Ishikawa (cell line): ENCODE data around the gene NAPA.

Source experiments
- CEBPB ChIP-seq: IDR thresholded peaks from 2 replicates; pipeline ENCODE4 v1.6.1; 2012
- CREB1 ChIP-seq: IDR thresholded peaks from 2 replicates; pipeline ENCODE4 v1.6.1; 2012; ENCODE audit warnings: low read depth
- EGR1 ChIP-seq: IDR thresholded peaks from 2 replicates; pipeline ENCODE4 v1.6.1; 2012
- EP300 ChIP-seq: IDR thresholded peaks from 2 replicates; pipeline ENCODE4 v1.6.1; 2012; ENCODE audit warnings: borderline replicate concordance
- FOXM1 ChIP-seq: IDR thresholded peaks from 2 replicates; pipeline ENCODE4 v1.6.1; 2012; ENCODE audit warnings: low read depth, borderline replicate concordance
- MAX ChIP-seq: IDR thresholded peaks from 2 replicates; pipeline ENCODE4 v1.6.1; 2012
- NFIC ChIP-seq: IDR thresholded peaks from 2 replicates; pipeline ENCODE4 v1.6.1; 2012
- RAD21 ChIP-seq: IDR thresholded peaks from 2 replicates; pipeline ENCODE4 v1.6.1; 2012; ENCODE audit warnings: low read depth
- TAF1 ChIP-seq: IDR thresholded peaks from 2 replicates; pipeline ENCODE4 v1.6.1; 2012; ENCODE audit warnings: low read depth, mild to moderate bottlenecking
- TCF12 ChIP-seq: IDR thresholded peaks from 2 replicates; pipeline ENCODE4 v1.6.1; 2012; ENCODE audit warnings: low read depth
- TEAD4 ChIP-seq: IDR thresholded peaks from 2 replicates; pipeline ENCODE4 v1.6.1; 2012
- USF1 ChIP-seq: IDR thresholded peaks from 2 replicates; pipeline ENCODE4 v1.6.1; 2012
- YY1 ChIP-seq: IDR thresholded peaks from 2 replicates; pipeline ENCODE4 v1.6.1; 2012; ENCODE audit warnings: low read depth
- ZBTB7A ChIP-seq: IDR thresholded peaks from 2 replicates; pipeline ENCODE4 v1.6.1; 2012; ENCODE audit warnings: low read depth
- TF ChIP-seq, protein P1 (sequence below): IDR thresholded peaks from 2 replicates; pipeline ENCODE4 v1.6.1; 2012; ENCODE audit warnings: low read depth, mild to moderate bottlenecking

NAPA gene

DNA sequence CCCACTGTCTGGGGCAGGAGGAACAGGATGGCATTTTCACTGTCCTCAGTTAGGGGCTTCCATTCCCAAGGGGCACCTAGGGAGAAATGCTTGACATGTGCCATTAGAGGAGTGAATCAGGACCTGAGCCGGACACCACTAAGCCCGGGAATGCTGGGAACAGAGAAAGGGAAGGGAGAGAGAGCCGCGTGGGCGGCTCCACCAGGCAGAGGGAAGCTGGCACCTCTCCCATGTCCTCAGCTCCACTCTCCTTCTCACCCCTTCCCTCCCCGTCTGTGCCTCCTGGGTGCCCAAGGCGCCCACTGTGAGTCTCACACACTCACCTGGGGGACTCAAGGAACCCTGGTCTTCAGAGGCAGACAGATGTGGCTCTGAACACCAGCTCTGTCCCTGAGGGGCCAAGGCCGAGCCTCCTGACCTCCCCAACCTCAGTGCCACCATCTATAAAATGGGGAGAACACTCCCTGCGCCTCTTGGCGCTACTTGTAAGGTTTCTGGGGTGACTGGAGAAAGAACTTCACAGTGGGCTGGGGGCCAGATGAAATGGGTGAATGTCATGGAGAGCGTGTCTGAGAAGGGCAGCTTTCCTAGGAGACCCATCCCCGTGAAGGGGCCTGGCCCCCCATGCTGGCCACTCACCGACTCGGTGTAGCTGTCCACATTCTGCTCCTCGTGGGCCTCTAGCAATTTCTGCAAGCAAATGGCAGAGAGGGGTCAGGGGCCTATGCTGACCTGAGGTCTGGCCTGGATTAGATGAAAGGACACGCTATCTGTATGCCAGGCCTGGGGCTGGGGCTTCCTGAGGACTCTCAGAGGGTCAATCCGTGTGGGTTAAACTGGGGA is 25.6 kb downstream of the NAPA start:
- no peak for TF ChIP-seq EP300
- TF ChIP-seq, protein P1, sequence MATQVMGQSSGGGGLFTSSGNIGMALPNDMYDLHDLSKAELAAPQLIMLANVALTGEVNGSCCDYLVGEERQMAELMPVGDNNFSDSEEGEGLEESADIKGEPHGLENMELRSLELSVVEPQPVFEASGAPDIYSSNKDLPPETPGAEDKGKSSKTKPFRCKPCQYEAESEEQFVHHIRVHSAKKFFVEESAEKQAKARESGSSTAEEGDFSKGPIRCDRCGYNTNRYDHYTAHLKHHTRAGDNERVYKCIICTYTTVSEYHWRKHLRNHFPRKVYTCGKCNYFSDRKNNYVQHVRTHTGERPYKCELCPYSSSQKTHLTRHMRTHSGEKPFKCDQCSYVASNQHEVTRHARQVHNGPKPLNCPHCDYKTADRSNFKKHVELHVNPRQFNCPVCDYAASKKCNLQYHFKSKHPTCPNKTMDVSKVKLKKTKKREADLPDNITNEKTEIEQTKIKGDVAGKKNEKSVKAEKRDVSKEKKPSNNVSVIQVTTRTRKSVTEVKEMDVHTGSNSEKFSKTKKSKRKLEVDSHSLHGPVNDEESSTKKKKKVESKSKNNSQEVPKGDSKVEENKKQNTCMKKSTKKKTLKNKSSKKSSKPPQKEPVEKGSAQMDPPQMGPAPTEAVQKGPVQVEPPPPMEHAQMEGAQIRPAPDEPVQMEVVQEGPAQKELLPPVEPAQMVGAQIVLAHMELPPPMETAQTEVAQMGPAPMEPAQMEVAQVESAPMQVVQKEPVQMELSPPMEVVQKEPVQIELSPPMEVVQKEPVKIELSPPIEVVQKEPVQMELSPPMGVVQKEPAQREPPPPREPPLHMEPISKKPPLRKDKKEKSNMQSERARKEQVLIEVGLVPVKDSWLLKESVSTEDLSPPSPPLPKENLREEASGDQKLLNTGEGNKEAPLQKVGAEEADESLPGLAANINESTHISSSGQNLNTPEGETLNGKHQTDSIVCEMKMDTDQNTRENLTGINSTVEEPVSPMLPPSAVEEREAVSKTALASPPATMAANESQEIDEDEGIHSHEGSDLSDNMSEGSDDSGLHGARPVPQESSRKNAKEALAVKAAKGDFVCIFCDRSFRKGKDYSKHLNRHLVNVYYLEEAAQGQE: no peak
- TF ChIP-seq NFIC: no peak
- no peak for TF ChIP-seq CREB1
- peak; percentile 48; the same call in 1 of the 2 replicates for TF ChIP-seq EGR1
- TF ChIP-seq CEBPB: no peak
- TF ChIP-seq MAX: no peak
- TF ChIP-seq ZBTB7A: no peak
- TF ChIP-seq TCF12: no peak

DNA sequence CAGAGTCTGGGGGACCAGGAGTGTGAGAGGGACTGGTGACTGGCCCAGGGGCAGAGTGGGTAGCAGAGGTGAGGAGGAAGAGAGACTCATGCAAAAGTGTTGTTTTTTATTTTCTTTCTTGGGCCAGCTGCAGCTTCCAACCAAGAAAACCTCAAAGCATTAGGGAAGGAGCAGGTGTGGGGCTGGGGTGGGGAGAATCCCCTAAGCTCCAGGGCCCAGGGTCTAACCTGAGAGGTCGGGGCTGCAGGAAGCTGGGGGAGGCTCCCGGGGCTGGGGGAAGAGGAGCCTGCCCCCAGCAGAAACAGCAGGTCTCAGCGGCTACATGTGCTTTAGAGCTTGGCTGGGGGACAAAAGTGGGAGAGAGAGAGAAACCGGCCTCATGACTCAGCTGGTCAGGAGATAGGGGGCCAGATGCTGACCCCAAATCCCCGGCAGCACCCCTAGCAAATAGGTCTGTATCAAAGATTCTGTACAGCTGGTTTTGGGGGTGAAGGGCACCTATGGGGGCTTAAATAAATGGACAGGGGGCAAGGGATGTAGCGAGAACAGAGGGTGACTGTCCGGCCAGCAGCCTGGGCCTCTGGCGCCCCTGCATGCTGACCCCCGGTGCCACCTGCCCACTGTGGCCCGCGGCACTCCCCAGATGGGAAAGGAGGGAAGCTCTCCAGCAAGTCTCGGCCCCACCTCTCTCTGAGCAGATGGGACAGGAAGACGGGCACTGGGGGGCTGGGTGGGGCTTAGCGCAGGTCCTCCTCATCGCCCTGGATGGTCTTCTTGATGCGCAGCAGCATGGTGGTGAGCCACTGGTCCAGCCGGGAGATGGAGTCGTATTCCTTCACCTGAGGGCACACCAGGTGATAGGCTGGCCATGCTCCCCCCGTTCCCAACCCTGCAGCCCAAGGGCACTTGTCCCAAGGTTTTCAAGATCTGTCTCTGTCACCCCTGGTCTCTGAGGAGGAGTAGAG is 27.0 kb downstream of the NAPA start:
- TF ChIP-seq CREB1: no peak
- no peak for TF ChIP-seq YY1

DNA sequence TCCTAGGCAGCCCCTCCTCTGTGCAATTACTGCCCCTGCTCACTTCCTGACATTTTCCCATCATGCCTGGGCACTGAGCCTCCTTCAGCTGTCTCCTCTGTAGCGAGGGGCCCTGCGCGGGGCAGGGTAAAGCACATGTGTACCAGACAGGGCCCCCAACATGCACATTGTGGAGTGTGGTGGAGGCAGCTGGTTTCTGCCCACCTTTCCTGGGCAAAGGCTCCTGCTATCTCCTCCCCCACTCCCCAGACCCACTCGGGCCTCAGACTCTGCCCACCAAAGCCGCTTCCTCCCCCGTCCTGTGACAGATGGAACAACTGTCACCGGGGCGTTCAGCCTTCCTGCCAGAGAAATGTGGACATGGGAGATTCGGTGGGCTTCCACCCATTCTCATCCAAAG is 28.0 kb downstream of the NAPA start:
- no peak for TF ChIP-seq EGR1
- TF ChIP-seq, protein P1: no peak
- no peak for TF ChIP-seq TCF12
- no peak for TF ChIP-seq MAX
- TF ChIP-seq NFIC: no peak
- no peak for TF ChIP-seq RAD21
- TF ChIP-seq CEBPB: no peak
- TF ChIP-seq EP300: no peak
- no peak for TF ChIP-seq TAF1
- TF ChIP-seq FOXM1: no peak
- TF ChIP-seq USF1: no peak
- TF ChIP-seq YY1: no peak
- TF ChIP-seq TEAD4: no peak
- no peak for TF ChIP-seq ZBTB7A

- TF ChIP-seq RAD21 (no peak), EP300 (no peak), CREB1 (no peak)
Observed at GRCh38 chr19:47485210-47485609, 29.7 kb downstream of the NAPA start.

DNA sequence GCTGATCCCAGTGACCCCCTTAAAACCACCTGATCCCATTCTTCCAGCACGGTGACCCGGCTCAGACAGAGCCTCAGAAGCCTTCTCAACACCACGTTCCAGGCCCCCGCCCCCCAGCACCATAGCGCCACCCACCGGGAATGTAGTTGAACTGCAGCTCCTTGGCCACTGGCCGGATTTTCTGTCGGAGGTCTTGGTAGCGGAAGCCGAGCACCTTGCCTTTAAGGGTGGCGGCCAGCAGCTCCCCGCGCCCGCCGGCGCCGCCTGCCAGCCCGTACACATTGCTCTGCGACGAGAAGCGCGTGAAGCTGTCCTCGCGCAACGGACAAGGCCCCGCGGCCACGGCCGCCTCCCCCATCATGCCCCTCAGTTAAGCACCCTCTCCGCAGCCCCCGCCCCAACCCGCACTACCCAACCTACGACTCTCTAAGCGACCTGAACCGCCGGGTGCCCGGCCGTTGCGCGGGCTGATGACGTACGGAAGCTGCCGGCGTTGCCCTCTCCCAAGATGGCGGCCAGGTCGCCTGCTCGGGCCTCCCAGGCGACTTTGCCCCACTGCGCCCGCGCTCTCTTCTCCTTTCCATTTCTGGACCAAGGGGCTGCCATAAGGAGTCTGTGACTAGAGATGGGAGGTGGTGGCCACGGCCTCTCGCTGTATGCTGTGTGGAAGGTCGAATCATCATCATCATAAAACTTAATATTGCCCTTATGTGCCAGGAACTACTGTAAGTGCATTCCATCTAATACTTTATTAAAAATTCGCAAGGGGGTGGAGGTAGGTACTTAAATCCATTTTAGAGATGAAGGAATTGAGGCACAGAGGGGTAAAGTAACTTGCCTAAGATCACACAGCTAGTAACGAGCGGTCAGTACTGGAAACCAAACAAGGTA is 30.8 kb downstream of the NAPA start, which contains the start of gene KPTN:
Gene KPTN, minus strand, starts transcription at position 420 of the 891 bp plus-strand sequence. Its CDS starts 59 bp downstream, at position 361.
- TF ChIP-seq CEBPB (no peak), FOXM1 (no peak), NFIC (no peak), TAF1 (peak; percentile 86), RAD21 (peak; percentile 72), MAX (0 out of 2 replicates have a peak, but pooled peaks have one; percentile 26), TEAD4 (peak; percentile 80), EGR1 (peak; percentile 39; the same call in 1 of the 2 replicates), EP300 (no peak), ZBTB7A (no peak), USF1 (no peak; the same call in 1 of the 2 replicates), CREB1 (peak; percentile 99), TCF12 (peak; percentile 37; the same call in 1 of the 2 replicates), YY1 (peak; percentile 99)
- TF ChIP-seq, protein P1: peak; percentile 23; the same call in 1 of the 2 replicates
